ENCODE measurements around the gene LYZL1. TPM values are rescaled to one million over a fixed set of nuclear protein-coding genes. Genes with fewer than 3 reads are reported as not detected.
"Not testable (repeated sequence)": the region's sequence is repeated elsewhere in the genome, so short reads cannot be mapped to it uniquely, and the experiment has no call there.

LYZL1 gene
- polyA plus RNA-seq = not detected

DNA sequence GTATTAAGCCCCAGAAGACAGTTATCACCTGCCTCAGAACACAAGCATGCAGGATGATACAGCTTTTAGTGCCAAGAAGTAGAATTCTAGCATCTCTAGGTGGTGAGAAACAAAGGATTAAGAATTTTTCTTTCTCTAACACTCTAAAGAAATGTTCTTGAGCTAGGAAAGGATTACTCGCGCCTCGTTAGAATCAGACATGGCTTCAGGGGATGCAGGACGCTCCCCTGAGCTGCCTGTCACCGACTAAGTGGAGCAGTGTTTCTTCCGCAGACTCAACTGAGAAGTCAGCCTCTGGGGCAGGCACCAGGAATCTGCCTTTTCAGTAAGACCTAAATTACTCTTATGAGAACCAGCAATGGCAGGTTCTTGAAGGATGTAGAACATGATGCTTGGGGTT, at the start of gene LYZL1:
Gene LYZL1 (plus strand): TSS at position 165 of the 400 bp plus-strand sequence. CDS start 2,798 bp downstream, outside the sequence.
- H3K27me3 Mint-ChIP-seq (ENCODE audit: low read depth in 3 of 3); H3K4me3 Mint-ChIP-seq; DNase-seq; H3K4me1 Mint-ChIP-seq; H3K27ac Mint-ChIP-seq; H3K9me3 Mint-ChIP-seq; H3K36me3 Mint-ChIP-seq: not testable (repeated sequence)

DNA sequence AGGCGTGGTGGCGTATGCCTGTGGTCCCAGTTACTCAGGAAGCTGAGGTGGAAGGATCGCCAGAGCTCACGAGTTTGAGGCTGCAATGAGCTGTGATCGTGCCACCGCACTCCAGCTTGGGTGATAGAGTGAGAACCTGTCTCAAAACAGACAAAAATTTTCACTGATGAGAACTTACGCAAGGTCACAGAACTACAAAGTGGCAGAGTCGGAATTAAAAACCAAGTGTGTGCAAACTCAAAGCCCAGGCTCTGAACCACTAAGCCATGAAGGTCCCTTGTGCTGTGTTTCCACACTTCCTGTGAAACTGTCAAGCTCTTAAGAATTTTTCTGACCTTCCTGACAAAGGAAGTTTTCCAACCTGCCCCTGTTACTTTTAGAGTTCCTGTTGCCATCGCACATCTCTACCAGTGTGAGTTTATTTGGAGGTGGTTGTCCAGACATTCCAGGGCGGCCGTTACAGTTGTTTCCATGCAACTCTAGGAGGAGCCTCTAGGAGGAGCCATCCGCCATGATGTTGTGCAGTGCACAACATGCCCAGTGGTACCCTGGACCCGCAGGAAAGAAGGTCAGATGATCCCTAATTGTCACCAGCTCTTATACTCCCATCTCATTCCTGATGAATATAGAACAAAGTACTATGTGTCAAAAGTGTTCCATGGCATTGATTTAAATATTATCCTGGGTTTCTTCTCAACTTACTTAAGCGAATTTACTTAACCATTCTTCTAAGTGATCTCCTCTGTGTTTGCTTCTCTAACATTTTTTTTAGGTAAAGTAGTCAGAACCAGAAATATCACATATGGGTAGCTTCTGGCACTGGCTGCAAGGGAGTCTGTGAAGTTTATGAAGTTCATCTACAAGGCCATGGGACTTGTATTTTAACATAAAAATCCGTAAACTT, 49.0 kb upstream of the LYZL1 start:
- Mint-ChIP-seq H3K9me3 (no peaks in the 10 kb centered on the region), H3K4me1 (no peaks in the 10 kb centered on the region), H3K4me3 (no peak overlapping the region), H3K27me3 (ENCODE audit: low read depth in 3 of 3) (peaks cover 0 to 9% (median 7%) of the 10 kb centered on the region in 3 donors), H3K36me3 (no peaks in the 10 kb centered on the region), H3K27ac (no peak overlapping the region)
- DNase-seq = no peak

- Mint-ChIP-seq H3K27ac (no peak overlapping the region), H3K4me1 (no peaks in the 10 kb centered on the region), H3K4me3 (no peak overlapping the region), H3K36me3 (no peaks in the 10 kb centered on the region), H3K9me3 (no peaks in the 10 kb centered on the region), H3K27me3 (ENCODE audit: low read depth in 3 of 3) (peaks cover 0 to 10% (median 7%) of the 10 kb centered on the region in 3 donors)
- no peak for DNase-seq
These were observed 47.7 kb upstream of the LYZL1 start for GRCh38 chr10:29240986-29241660.

DNA sequence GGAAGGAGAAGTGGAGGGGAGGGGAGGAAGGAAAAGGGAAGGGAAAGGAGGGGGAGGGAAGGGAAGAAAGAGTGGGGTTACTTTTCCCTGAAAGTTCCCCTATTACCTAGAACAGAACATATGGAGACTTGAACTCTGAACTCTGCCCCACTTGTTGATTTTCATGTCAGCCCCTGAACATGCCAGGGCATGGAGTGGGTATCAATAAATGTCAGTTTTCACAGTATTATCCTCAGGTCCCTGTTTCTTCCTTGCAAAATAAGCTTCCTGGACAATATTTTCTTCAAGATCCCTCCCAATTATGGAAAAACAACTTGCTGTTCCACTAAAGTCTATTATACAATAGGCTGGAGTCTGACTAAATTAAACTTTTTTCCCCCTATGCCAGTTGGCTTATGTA, 46.9 kb upstream of the LYZL1 start:
- Mint-ChIP-seq H3K4me3 (no peak overlapping the region), H3K27me3 (ENCODE audit: low read depth in 3 of 3) (peaks cover 0 to 10% (median 7%) of the 10 kb centered on the region in 3 donors), H3K27ac (no peak overlapping the region), H3K9me3 (no peaks in the 10 kb centered on the region), H3K36me3 (no peaks in the 10 kb centered on the region), H3K4me1 (no peaks in the 10 kb centered on the region)
- DNase-seq = no peak

DNA sequence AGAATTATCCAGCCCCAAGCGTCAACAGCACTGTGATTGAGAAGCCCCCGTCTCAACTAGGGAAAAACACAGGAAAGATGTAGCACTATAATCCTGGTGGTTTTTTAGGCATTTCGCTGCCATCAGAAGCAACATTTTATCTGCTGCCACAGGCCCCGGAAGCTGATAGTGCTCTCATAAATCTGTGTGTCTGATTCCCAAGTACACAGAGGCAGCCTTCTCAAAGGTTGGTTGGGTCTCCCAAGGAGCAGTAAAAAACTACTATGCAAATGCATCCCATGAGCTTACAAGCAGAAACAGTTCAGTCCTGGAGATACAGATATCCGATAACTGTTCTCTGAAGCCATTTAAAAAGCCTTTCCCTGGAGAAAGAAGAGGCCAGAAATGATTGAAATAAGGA, 45.8 kb upstream of the LYZL1 start:
- no peak overlapping the region for H3K27ac Mint-ChIP-seq
- H3K4me1 Mint-ChIP-seq = no peaks in the 10 kb centered on the region
- DNase-seq = no peak
- no peaks in the 10 kb centered on the region for H3K9me3 Mint-ChIP-seq
- H3K4me3 Mint-ChIP-seq = no peak overlapping the region
- H3K27me3 Mint-ChIP-seq (ENCODE audit: low read depth in 3 of 3) = peaks cover 0 to 10% (median 1%) of the 10 kb centered on the region in 3 donors
- H3K36me3 Mint-ChIP-seq = no peaks in the 10 kb centered on the region

DNA sequence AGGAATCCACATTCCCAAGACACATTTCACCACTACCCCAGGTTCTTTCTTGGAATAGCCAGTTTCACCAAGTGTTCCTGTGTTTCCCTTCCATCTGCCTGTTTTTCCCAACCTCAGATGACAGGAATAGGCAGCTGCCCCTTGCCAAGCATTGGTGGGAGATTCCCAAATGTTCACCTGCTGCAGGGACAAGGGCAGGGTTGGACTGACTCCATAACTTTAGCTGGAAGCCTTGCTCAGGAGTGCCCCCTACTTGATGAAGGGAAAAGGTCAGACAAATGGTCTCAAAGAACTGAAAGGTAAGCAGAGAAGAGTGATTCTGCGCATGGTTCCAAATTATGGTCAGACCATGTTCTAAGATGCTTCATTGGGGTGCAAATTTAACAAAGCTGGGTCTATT, 45.1 kb upstream of the LYZL1 start:
- Mint-ChIP-seq H3K4me1 (no peaks in the 10 kb centered on the region), H3K36me3 (no peaks in the 10 kb centered on the region), H3K4me3 (no peak overlapping the region), H3K27ac (no peak overlapping the region), H3K27me3 (ENCODE audit: low read depth in 3 of 3) (peaks cover 0 to 10% (median 1%) of the 10 kb centered on the region in 3 donors), H3K9me3 (no peaks in the 10 kb centered on the region)
- DNase-seq = no peak

- H3K36me3 Mint-ChIP-seq = no peaks in the 10 kb centered on the region
- H3K4me1 Mint-ChIP-seq = no peaks in the 10 kb centered on the region
- H3K27ac Mint-ChIP-seq = no peak overlapping the region
- peaks cover 0 to 2% (median 0%) of the 10 kb centered on the region in 6 donors for H3K9me3 Mint-ChIP-seq
- DNase-seq = no peak
- no peak overlapping the region for H3K4me3 Mint-ChIP-seq
- H3K27me3 Mint-ChIP-seq (ENCODE audit: low read depth in 3 of 3) = peaks cover 0 to 12% (median 1%) of the 10 kb centered on the region in 3 donors
These were observed 43.9 kb upstream of the LYZL1 start for GRCh38 chr10:29244978-29245377.

- Mint-ChIP-seq H3K27me3 (ENCODE audit: low read depth in 3 of 3) (peaks cover 0 to 12% (median 1%) of the 10 kb centered on the region in 3 donors), H3K4me3 (no peak overlapping the region), H3K27ac (no peak overlapping the region), H3K4me1 (no peaks in the 10 kb centered on the region), H3K36me3 (no peaks in the 10 kb centered on the region), H3K9me3 (peaks cover 0 to 2% (median 0%) of the 10 kb centered on the region in 6 donors)
- DNase-seq = no peak
These were observed 43.4 kb upstream of the LYZL1 start for GRCh38 chr10:29245476-29245875.

DNA sequence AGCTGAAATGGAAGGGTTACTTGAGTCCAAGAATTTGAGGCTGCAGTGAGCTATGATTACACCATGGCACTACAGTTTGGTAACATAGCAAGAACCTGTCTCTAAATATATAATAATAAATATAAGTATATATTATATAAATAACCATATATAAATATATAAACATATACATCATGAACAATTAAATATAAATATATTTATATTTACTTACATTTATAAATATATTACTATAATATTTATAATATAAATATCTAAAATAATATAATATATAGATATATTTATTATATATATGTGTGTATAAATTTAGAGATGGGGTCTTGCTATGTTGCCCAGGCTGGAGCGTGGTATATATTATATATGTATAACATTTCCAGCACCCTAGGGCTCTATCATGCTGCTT, 42.4 kb upstream of the LYZL1 start:
- Mint-ChIP-seq H3K36me3 (no peaks in the 10 kb centered on the region), H3K4me3 (no peak overlapping the region), H3K27ac (no peak overlapping the region), H3K9me3 (peaks cover 0 to 2% (median 0%) of the 10 kb centered on the region in 6 donors), H3K27me3 (ENCODE audit: low read depth in 3 of 3) (peaks cover 0 to 15% (median 1%) of the 10 kb centered on the region in 3 donors), H3K4me1 (no peaks in the 10 kb centered on the region)
- no peak for DNase-seq

- DNase-seq = no peak
- H3K27me3 Mint-ChIP-seq (ENCODE audit: low read depth in 3 of 3) = peaks cover 0 to 13% (median 1%) of the 10 kb centered on the region in 3 donors
- H3K4me1 Mint-ChIP-seq = no peaks in the 10 kb centered on the region
- H3K27ac Mint-ChIP-seq = no peak overlapping the region
- no peak overlapping the region for H3K4me3 Mint-ChIP-seq
- H3K36me3 Mint-ChIP-seq = no peaks in the 10 kb centered on the region
- peaks cover 0 to 2% (median 0%) of the 10 kb centered on the region in 6 donors for H3K9me3 Mint-ChIP-seq
These were observed 40.7 kb upstream of the LYZL1 start for GRCh38 chr10:29248158-29248557.

- no peak overlapping the region for H3K27ac Mint-ChIP-seq
- H3K9me3 Mint-ChIP-seq = peaks cover 0 to 2% (median 0%) of the 10 kb centered on the region in 6 donors
- no peaks in the 10 kb centered on the region for H3K4me1 Mint-ChIP-seq
- H3K4me3 Mint-ChIP-seq = no peak overlapping the region
- peaks cover 0 to 11% (median 1%) of the 10 kb centered on the region in 3 donors for H3K27me3 Mint-ChIP-seq (ENCODE audit: low read depth in 3 of 3)
- H3K36me3 Mint-ChIP-seq = no peaks in the 10 kb centered on the region
- no peak for DNase-seq
These were observed 39.9 kb upstream of the LYZL1 start for GRCh38 chr10:29249018-29249417.

- DNase-seq = no peak
These were observed 38.8 kb upstream of the LYZL1 start for GRCh38 chr10:29250066-29250465.

GRCh38 chr10:29252811-29253689, 35.8 kb upstream of the LYZL1 start:
- H3K9me3 Mint-ChIP-seq = peaks cover 0 to 2% (median 0%) of the 10 kb centered on the region in 6 donors
- H3K27ac Mint-ChIP-seq = no peak overlapping the region
- H3K4me3 Mint-ChIP-seq = no peak overlapping the region
- H3K36me3 Mint-ChIP-seq = no peaks in the 10 kb centered on the region
- no peaks in the 10 kb centered on the region for H3K4me1 Mint-ChIP-seq
- H3K27me3 Mint-ChIP-seq (ENCODE audit: low read depth in 3 of 3) = peaks cover 3 to 9% (median 5%) of the 10 kb centered on the region in 3 donors
- no peak for DNase-seq

More at GRCh38 chr10:29250066-29250465, 38.8 kb upstream of the LYZL1 start:
- H3K4me3 Mint-ChIP-seq = no peak overlapping the region
- no peaks in the 10 kb centered on the region for H3K36me3 Mint-ChIP-seq
- H3K9me3 Mint-ChIP-seq = peaks cover 0 to 2% (median 0%) of the 10 kb centered on the region in 6 donors
- peaks cover 0 to 9% (median 3%) of the 10 kb centered on the region in 3 donors for H3K27me3 Mint-ChIP-seq (ENCODE audit: low read depth in 3 of 3)
- H3K4me1 Mint-ChIP-seq = no peaks in the 10 kb centered on the region
- no peak overlapping the region for H3K27ac Mint-ChIP-seq
